ENCODE data around the gene PLEK2.

The PLEK2 gene

DNA sequence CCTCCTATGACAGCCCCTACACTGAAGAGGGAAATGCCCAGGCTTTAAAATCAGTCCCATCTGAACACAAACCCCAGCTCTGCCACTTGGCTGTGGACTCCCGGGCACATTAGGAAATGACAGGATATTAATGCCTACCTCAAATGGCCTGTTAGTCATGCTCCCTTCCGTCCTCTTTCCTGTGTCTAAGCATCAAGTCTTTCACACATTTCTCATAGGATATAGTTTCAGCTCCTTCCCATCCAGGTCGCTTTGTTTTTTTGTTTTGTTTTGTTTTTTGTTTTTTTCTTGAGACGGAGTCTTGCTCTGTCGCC lies 16.1 kb downstream of the PLEK2 start:
- no peak for DNase-seq

DNA sequence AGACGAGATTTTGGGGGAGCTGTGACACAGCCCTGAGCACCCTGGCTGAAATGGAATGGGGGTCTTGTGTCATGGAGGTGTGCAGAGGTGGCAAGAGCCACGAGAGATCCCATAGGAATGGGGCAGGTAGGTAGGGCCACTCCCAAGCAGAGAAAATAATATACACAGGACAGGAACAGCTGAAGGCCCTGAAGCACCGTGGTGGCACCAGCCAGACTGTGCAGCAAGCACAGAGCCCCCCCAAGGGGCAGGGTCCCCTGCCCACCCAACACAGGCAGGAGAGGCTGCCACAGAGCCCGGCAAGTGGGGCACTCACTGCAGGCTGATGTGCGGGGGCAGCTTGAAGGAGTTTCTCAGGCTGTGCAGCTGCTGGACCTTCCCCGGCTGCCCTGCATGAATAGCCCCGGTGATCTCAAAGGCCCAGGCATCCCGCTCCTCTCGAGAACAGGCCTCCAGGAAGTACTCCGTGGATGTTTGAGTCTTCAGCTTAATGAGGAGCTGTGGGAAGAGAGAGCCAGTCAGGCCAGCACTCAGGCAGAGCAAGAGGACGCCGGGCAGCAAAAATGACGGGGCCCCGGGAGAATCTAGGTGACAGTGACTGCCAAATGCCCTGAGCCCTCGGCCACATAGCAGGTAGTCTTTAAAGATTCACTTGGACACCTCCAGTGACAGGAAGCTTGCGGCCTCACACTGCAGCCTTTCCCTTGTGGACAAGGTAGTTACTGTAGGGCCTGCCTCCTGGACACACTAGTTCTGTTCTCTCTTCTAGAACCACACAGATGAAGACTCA lies 16.7 kb downstream of the PLEK2 start:
- DNase-seq = no peak

DNA sequence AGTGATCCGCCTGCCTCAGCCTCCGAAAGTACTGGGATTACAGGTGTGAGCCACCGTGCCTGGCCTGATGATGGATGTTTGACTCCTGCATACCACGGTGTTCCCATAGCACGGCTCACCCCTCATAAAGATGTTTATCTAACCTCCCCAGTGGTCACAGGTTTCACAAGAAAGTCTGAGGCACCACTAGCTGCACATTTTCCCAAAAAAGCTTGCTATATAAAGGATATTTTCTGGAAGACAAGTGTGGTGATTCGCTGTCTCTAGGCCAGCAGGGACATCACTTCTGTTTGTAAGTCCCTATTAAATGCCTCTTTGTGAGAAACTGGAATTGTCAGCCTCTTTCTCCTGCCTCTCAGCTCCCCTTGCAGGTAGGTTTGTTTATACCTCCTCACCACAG lies 18.3 kb downstream of the PLEK2 start:
- DNase-seq = no peak

DNA sequence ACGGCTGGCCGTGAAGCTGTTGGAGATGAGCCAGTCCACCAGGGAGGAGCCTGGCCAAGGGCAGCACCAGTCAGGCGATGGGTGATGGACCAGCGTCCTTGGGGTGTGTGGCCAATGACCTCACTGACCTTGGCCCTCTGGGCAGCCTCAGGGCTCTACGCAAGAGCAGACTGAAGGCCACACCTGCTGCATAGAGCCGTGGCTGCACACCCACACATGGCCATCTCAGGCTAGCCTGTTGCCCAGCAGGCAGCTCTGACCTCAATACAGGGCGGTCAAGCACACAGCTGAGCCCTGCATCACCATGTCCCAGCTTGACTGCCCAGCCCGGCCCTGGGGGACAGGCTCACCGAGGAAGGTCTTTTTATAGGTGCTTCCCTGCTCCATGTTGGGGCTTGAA lies 19.2 kb downstream of the PLEK2 start:
- no peak for DNase-seq

DNA sequence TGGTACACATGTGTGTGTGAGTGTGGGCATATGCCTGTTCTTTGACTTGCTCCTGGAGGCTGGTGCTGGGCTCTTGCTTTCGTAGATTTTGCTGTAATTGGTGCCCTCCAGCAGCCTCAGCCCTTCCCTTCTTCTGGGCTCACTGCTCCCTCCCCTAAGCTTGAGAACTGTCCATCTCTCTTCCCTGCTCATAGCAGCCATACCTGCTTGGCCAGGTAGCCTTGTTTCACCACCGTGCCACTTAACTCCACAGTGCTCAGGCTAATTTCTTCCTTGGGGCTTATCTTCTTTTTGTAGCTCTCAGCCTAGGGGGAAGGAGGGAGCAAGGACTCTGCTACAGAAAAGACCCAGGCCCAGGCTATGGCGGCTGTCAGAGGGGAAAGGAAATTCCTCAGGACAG lies 19.8 kb downstream of the PLEK2 start:
- DNase-seq = no peak

DNA sequence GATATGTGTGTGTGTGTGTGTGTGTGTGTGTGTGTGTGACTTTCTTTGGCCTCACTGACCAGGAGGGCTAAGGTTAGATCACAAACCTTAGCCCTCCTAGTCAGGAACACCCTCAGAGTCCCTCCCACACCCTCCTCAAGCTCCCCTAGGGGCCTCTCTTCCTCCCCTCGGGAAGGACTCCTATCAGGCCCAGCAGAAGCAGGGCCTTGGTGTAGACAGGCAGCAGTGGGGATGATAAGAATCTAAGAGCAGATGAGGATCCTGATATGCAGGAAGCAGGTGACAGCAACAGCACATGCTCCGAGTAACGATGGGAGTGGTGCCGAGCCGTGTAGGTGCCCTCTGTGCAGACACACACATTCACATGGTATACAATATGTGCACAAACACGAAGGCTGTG lies 20.7 kb downstream of the PLEK2 start:
- no peak for DNase-seq

DNA sequence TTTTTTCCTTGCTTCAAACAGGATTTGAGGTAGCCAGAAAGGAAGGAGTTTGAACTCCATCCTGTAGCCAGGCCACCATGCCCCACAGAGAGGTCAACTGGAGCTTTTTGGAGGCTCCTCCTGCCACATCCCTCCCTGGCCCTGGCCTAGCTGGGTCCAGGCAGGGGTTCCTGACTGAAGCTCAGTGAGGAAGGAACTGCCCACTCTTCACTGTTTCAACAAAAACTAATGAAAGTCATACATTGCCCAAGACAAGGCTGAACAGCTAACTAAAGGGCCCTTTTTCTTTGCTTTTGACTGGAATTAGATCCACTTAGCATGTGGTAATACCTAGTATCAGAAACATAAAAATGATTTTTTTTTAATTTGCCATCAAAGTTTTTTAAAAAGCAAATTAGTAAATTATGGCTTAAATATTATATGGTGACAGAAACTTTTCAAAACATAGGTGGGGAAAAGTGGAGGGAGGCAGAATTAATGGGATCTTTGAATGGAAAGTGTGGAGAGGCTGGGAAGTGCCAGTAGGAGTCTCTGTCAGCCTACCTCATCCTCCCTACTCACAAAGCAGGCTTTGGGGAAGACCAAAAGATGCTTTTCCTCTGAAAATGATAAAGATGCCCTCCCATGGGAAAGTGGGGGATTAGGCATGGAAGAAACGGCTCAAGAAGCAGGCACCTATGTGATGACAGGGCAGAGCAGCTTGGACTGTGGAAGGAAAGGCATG lies 22.0 kb downstream of the PLEK2 start:
- no peak for DNase-seq

DNA sequence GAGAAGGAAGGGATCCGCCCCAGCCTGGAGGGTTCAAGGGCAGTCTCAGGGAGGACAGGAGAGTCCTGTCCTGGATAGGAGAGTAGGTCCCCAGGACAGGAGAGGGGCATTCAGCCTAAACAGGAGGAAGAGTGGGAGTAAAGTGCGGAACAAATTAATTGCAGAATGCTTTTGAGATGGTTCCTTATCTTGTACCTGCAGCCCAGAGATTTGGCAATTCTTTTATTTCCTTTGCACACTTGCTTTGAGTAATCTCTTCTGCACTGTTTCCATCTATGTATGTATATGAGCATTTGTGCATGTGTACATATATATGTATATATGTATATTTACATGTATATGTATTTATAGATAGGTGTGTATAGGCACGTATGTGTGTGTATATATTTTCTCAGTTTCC lies 22.7 kb downstream of the PLEK2 start:
- no peak for DNase-seq

DNA sequence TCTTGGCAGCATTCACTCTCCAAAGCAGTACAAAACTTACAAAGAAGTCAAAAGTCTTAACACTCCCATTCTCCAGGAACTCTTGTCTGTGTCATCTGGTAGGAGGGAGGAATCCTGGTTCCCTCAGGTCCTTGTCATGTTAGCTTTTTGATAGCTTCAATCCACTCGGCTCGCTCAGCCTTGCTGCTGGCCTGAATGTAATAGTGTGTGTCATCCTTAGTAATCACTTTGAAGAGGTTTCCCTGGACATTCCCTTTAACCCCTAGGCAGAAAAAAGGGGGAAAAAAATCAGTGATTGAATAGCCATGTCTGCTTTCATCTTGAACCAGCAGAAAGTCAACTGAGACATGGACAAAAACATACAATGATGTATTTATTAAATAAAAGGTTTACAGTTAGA lies 24.8 kb downstream of the PLEK2 start:
- DNase-seq = no peak

DNA sequence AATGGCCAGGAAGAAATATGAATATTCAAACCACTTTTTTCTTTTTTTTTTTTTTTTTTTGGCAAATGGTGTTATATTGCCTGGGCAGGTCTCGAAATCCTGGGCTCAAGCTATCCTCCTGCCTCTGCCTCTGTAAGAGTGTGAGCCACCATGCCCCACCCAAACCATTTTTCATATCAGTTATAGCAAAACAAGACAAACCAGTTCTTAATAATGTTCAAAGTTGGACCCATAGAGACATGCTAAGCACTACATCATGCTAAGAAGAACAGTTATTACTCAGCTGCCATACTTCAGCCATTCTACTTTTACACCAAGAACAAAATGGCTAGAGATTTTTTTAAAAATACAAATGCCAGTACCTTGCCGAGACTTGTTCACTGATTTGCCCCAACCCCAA lies 26.3 kb downstream of the PLEK2 start:
- no peak for DNase-seq

DNA sequence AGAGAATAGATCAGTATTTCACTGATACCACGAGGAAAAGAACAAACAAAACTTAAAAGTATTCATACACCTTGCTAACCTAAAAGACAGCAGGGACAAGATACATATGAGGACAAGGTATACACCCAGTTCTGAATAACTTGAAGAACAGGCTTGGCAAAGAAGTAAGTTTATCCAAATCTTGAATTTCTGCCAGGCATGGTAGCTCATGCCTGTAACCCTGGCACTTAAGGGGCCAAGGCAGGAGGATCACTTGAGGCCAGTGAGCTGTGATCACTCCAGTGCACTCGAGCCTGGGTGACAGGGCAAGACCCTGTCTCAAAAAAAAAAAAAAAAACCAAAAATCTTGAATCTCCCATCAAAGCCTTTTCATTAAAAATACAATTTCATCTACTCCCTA lies 26.8 kb downstream of the PLEK2 start:
- DNase-seq = no peak

DNA sequence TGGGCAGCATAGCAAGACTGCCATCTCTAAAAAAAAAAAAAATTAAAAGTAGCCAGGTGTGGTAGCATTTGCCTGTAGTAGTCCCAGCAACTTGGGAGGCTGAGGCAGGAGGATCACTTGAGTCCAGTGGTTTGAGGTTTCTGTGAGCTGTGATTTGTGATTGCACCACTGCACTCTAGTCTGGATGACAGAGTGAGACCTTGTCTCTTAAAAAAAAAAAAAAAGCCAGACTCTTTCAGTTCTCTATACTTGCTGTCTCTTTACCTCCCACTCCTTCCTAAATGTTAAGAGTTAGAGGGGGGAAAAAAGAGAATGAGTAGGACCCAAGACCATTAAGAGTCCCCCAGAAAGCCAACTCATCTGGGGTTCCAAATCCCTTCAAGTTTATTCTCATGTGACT lies 34.0 kb downstream of the PLEK2 start:
- DNase-seq = no peak

DNA sequence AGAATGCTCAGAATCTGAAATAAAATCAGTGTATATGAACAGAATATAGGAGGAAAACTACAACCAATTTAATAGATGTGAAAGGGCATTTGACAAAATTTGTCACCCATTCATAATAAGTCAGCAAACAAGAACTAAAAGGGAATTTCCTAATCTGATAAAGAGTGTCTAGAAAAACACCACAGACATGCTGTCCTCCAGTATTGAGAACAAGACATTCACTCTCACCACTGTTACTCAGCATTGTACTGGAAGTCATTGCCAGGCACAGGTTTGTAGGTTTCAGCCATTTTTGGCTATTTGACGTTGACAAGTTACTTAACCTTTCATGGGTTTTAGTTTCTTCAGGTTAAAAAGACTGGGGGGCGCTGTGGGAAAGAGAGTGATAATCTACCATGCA lies 38.6 kb downstream of the PLEK2 start:
- no peak for DNase-seq

DNA sequence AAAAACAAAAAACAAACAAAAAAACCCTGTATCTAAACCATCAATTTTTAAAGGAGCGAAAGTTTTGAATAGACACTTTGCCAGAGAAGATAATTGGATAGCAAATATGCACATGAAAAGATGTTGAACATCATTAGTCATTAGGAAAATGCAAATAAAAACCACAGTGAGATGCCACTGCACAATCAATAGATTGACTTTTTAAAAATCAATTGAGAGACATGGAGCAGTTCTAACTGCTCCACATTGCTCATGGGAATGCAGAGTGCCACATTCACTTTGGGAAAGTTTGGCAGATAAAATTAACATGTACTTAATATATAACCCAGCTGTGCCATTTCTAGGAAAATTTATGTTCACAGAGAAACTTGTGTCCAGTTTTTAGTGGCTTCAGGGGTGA lies 39.1 kb downstream of the PLEK2 start:
- DNase-seq = no peak

DNA sequence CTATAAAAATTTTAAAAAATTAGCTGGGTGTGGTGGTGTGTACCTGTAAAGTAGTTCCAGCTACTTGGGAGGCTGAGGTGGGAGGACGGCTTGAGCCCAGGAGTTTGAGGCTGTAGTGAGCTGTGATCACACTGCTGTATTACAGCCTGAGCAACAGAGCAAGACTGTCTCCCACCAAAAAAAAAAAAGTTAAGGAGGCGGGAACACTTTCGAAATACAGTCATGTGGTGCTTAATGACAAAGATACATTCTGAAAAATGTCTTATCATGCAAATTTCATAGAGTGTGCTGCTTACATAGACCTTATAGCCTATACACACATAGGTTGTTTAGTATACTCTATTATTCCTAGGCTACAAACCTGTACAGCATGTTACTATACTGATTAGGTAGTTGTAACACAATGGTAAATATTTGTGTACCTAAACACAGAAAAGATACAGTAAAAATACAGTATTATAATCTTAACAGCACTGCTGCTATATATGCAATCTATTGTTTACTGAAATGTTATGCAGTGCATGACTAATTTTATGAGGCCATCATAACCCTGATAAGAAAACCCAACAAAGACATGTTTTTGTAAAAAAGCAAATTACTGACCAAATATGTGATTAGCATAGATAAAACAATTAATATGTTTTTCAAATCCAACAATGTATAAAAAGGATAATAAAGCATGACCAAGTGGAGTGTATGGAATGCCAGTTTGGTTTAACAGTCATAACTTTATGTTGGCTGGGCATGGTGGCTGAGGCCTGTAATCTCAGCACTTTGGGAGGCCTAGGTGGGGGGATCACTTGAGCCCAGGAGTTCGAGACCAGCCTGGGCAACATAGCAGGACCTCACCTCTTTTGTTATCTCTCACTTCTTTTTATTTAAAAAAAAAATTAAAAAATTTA lies 40.5 kb downstream of the PLEK2 start:
- DNase-seq = no peak

DNA sequence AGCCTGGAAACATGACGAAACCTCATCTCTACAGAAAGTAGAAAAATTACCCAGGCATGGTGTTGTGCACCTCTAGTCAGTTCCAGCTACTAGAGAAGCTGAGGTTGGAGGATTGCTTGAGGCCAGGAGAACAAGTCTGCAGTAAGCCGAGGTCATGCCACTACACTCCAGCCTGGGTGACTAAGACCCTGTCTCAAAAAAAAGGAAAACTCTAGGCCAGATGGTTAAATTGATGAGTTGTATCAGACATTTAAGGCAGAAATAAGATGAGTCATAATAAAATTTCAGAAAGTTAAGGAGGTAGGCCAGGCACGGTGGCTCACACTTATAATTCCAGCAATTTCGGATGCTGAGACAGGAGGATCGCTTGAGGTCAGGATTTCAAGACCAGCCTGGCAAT lies 41.1 kb downstream of the PLEK2 start:
- DNase-seq = no peak

DNA sequence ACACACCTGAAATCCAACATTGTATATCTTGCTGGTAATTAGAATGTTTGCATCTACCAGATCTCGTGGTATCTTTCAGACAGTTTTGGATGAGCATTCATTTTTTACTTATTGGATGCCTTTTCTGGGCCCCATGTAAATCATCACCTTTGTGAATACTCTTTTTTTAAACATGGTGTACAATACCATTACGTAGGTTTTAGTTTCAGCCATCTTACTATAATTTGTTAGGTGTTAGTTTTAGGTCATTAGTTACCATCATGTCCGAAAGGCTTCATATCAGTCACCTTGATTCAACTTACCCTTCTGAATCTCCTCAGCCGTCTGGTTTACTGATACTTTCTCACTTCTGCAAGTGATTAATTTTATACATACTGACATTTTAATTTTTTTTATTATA lies 46.5 kb downstream of the PLEK2 start:
- no peak for DNase-seq

DNA sequence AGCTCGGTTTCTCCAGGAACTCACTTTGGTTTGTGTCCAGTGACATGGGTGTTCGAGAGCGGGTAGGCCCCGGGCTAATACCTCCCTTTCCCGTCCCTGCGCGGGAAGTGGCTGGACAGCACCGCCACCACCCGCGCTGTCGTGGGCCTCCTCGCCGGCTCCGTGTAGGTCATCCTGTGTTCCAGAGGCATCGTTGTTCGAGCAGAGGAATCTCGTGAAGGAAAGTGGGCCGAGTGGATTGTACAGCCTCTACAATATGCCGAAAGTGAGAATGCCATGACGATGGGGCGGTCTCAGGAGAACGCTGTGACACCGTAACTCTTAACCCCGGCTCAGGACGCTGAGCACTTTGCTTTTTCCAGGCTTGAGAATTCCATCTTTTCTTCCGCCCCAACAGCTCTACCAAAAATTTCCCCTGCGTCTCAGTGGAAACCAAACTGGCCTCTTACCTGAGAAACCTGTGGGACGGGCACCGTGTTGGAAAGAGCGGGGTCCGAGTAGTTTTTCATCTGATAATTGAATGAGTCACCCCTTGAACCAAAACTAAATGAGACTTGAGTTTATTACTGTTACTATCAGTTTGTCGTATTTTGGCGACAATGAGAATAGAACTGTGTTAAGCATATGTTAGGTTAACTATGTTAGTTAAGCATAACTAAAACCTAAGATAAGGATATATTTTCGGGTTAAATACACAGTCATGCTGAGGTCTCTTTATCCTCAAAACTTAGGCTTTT lies 51.3 kb downstream of the PLEK2 start:
- DNase-seq = no peak

DNA sequence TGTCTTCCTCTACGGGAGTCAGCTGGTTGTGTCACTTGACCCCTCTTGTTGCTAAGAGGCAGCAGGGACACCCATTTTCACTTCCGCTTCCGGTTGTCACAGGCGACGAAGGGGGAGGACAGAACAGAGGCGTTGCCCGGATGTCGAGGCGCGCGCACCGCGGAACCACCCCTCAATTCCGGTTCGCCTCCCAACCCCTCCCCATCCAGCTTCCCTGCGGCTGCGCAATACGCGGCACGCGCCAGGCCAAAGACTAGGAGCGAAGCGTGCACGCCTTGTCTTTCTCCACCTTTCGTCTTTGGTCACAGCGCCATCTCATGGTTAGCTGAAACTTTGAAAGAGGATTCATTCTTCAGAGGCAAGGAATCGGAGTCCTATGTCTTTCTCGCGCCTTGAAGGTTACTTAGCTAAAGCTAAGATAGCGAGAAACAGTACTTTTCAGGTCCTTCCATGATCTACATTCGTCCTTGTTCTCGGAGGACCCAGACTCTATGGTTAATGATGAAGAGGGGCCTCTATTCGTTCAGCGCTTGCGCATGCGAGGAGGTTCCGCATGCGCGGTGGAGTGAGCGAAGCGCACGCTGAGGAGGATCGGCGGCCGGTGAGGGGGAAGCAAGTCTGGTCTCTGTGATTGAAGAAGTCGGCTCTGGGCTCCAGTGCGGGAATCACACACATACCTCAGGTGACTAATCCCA lies 52.0 kb downstream of the PLEK2 start, which contains the start of the genes ATP6V1D and EIF2S1:
TSS of gene ATP6V1D (minus strand) at position 30 of the 695 bp plus-strand sequence. CDS start 106 bp downstream, outside the sequence.
TSS of gene EIF2S1 (plus strand) at position 554 of the 695 bp plus-strand sequence. CDS start 4,440 bp downstream, outside the sequence.
- peak; percentile 100 for DNase-seq

DNA sequence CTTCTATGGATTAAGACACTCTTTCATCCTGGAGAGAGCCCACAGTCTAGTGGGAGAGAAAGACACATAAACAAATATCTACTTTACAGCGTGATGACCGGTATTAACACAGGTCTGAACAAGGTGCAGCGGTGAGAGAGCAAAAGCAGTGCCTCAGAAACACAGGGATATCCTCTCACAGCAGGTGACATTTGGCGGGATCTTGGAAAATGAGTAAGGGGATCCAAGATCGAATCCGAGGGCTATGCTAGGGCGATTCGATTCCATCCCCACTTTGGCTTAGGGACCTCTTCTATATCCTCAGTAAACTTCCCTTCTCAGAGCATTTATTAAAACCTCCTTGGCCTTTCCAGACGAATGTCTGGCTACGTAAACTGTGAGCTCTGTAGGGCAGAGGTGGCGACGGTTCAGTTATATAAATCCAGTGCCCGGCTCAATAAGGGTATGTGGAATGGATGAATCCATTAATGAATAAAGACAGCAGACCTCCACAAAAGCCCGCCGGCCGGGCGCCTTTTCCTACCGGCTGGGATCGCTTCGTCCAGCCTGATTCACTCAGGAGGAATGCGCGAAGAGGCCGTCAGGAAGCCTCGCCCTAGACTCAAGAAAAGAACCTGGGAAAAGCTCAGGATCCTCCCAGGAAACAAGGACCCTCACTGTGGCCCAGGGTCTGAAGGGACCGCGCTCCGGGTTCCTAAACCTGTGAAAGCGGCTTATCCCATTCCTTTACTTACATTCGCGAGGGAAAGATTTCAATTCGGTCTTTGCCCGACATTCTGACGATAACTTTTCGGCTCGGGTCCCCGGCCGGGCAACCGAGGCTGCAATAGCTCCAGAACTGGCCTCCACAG lies 52.8 kb downstream of the PLEK2 start:
- DNase-seq = no peak

DNA sequence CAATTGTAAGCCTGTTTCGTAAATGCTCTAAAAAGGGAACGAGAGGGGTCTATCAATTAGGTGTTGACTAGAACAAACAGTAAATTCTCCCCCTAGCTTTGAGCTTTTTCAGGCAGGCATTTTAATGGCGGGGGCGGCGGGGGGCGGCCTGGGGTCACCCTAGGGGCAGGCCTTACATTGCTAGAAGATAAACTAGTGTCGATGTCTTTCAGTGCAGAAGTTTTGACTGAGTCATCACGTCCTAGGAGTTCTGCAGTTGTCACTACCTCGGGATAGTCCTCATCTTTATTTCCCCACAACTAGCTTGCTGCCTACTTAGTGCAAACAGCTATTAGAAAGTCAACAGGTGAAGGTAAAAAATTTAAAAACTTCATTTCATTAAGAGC lies 54.0 kb downstream of the PLEK2 start:
- DNase-seq = no peak

Data from eye (tissue), 1 donor.